HL-60 (cell line): ENCODE data around the gene GIMAP2.

Experiments used
- DNase-seq, 2 experiments: peaks; one replicate each; pipeline ENCODE4 v3.0.0-alpha.2; 2010 to 2020; ENCODE audit warnings: low read depth in 1 of 2, low spot score in 1 of 2
- H3K27ac ChIP-seq: fragments of 250-450 bp; sonication (Bioruptor Pico); replicated peaks from 2 replicates; pipeline ENCODE4 v1.5.1; 2020; ENCODE audit warnings: mild to moderate bottlenecking, moderate library complexity
- H3K27me3 ChIP-seq: fragments of 250-450 bp; sonication (Bioruptor Pico); 2 replicates; pipeline ENCODE4 v1.5.1; 2021; ENCODE audit warnings: mild to moderate bottlenecking, moderate library complexity; ENCODE audit not compliant: insufficient read depth, poor library complexity, severe bottlenecking
- H3K4me3 ChIP-seq: replicated peaks from 2 replicates; pipeline ENCODE4 v1.5.1; 2011; ENCODE audit warnings: mild to moderate bottlenecking, control low read depth, low read length; ENCODE audit not compliant: insufficient read depth
- GABPA ChIP-seq: IDR thresholded peaks from 2 replicates; pipeline ENCODE4 v1.6.1; 2012; ENCODE audit warnings: low read depth
- POLR2AphosphoS5 ChIP-seq: IDR thresholded peaks from 2 replicates; pipeline ENCODE4 v1.6.1; 2012; ENCODE audit warnings: low read depth
- SPI1 ChIP-seq: IDR thresholded peaks from 2 replicates; pipeline ENCODE4 v1.6.1; 2012; ENCODE audit warnings: low read depth, mild to moderate bottlenecking, borderline replicate concordance
- TF ChIP-seq, protein P1 (sequence below): IDR thresholded peaks from 2 replicates; pipeline ENCODE4 v1.6.1; 2012; ENCODE audit warnings: low read depth; ENCODE audit not compliant: insufficient replicate concordance
- TF ChIP-seq, protein P2 (sequence below): IDR thresholded peaks from one replicate; pipeline ENCODE4 v1.5.1; 2011; ENCODE audit warnings: low read length, control low read depth, inconsistent platforms; ENCODE audit not compliant: insufficient read depth

The GIMAP2 gene

DNA sequence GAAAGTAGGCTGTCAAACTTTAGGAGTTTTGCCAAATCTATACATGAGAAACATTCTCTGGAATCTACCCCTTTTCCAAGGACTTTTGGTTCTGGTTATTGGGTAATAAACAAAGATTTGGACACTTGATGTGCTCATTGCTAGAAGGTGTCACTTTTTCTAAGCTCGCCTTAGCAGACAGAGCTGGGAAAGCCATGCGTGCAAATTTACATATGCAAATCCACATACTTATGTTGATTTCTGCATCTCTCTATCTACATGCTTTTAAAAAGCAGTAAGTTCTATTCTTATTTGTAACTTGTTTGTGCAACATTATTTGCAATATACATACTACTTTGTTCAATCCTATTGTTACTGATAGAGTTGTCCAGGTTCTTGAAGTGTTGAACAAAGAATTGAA is 30.8 kb upstream of the GIMAP2 start:
- TF ChIP-seq GABPA (no peak), POLR2AphosphoS5 (no peak), SPI1 (no peak)
- TF ChIP-seq, protein P1, sequence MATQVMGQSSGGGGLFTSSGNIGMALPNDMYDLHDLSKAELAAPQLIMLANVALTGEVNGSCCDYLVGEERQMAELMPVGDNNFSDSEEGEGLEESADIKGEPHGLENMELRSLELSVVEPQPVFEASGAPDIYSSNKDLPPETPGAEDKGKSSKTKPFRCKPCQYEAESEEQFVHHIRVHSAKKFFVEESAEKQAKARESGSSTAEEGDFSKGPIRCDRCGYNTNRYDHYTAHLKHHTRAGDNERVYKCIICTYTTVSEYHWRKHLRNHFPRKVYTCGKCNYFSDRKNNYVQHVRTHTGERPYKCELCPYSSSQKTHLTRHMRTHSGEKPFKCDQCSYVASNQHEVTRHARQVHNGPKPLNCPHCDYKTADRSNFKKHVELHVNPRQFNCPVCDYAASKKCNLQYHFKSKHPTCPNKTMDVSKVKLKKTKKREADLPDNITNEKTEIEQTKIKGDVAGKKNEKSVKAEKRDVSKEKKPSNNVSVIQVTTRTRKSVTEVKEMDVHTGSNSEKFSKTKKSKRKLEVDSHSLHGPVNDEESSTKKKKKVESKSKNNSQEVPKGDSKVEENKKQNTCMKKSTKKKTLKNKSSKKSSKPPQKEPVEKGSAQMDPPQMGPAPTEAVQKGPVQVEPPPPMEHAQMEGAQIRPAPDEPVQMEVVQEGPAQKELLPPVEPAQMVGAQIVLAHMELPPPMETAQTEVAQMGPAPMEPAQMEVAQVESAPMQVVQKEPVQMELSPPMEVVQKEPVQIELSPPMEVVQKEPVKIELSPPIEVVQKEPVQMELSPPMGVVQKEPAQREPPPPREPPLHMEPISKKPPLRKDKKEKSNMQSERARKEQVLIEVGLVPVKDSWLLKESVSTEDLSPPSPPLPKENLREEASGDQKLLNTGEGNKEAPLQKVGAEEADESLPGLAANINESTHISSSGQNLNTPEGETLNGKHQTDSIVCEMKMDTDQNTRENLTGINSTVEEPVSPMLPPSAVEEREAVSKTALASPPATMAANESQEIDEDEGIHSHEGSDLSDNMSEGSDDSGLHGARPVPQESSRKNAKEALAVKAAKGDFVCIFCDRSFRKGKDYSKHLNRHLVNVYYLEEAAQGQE: no peak
- TF ChIP-seq, protein P2, sequence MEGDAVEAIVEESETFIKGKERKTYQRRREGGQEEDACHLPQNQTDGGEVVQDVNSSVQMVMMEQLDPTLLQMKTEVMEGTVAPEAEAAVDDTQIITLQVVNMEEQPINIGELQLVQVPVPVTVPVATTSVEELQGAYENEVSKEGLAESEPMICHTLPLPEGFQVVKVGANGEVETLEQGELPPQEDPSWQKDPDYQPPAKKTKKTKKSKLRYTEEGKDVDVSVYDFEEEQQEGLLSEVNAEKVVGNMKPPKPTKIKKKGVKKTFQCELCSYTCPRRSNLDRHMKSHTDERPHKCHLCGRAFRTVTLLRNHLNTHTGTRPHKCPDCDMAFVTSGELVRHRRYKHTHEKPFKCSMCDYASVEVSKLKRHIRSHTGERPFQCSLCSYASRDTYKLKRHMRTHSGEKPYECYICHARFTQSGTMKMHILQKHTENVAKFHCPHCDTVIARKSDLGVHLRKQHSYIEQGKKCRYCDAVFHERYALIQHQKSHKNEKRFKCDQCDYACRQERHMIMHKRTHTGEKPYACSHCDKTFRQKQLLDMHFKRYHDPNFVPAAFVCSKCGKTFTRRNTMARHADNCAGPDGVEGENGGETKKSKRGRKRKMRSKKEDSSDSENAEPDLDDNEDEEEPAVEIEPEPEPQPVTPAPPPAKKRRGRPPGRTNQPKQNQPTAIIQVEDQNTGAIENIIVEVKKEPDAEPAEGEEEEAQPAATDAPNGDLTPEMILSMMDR: no peak
- no peak overlapping the region for H3K4me3 ChIP-seq
- DNase-seq: no peak
- H3K27me3 ChIP-seq: no peaks in the 10 kb centered on the region
- no peak overlapping the region for H3K27ac ChIP-seq

DNA sequence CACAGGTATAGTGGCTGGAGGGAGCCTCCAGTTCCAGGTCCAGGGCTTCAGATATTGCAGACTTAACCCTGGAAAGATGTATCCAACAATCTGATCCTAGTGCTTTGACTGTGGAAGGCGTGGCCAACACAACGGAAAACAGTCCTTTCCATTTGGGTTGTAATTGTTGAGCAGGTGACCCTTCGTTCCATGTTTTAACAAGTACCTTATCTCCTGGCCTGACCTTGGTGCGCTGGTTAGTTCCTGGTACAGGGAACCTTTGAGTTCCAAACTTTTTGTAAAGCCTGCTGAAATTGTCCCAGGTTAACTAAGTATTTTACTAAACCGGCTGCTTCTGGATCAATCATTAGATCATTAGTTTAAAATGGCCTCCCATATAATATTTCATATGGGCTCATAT is 29.5 kb upstream of the GIMAP2 start:
- DNase-seq: no peak
- H3K27ac ChIP-seq: no peak overlapping the region
- H3K4me3 ChIP-seq: no peak overlapping the region
- H3K27me3 ChIP-seq: no peaks in the 10 kb centered on the region
- TF ChIP-seq, protein P1: no peak
- no peak for TF ChIP-seq POLR2AphosphoS5
- no peak for TF ChIP-seq SPI1
- TF ChIP-seq, protein P2: no peak
- no peak for TF ChIP-seq GABPA

- H3K27ac ChIP-seq: no peak overlapping the region
- TF ChIP-seq, protein P1: no peak
- TF ChIP-seq, protein P2: no peak
- no peak for TF ChIP-seq GABPA
- TF ChIP-seq POLR2AphosphoS5: no peak
- no peak for TF ChIP-seq SPI1
Observed at GRCh38 chr7:150657526-150657925, 28.0 kb upstream of the GIMAP2 start.

More at GRCh38 chr7:150657526-150657925, 28.0 kb upstream of the GIMAP2 start:
- DNase-seq: no peak
- Histone ChIP-seq H3K4me3 (no peak overlapping the region), H3K27me3 (no peaks in the 10 kb centered on the region)
